Kidney epithelial cell (primary cell): ENCODE measurements around the gene NXPE3. TPM values are rescaled to one million over a fixed set of nuclear protein-coding genes. Genes with fewer than 3 reads are reported as not detected.

Source experiments
- DNase-seq: peaks from one replicate; pipeline ENCODE4 v3.0.0-alpha.2; 2010; ENCODE audit warnings: low read depth
- H3K27me3 ChIP-seq: 2 replicates; pipeline ENCODE4 v1.6.0; 2011; ENCODE audit warnings: low read length; ENCODE audit not compliant: control insufficient read depth, insufficient read depth
- H3K36me3 ChIP-seq: 2 replicates; pipeline ENCODE4 v1.5.1; 2011; ENCODE audit warnings: low read length; ENCODE audit not compliant: control insufficient read depth, insufficient read depth
- H3K4me3 ChIP-seq: 2 replicates; pipeline ENCODE4 v1.5.1; 2011; ENCODE audit warnings: low read depth, mild to moderate bottlenecking, control low read depth, low read length
- CTCF ChIP-seq: IDR thresholded peaks from 2 replicates; pipeline ENCODE4 v1.5.1; 2011; ENCODE audit warnings: mild to moderate bottlenecking, moderate library complexity, low read length, control low read depth, inconsistent platforms; ENCODE audit not compliant: insufficient read depth, poor library complexity, severe bottlenecking
- total RNA-seq: library from RNA; depleted of rRNA; stranded (reverse); fragments of >200 nt; gene quantifications from 2 replicates; pipeline ENCODE4 v1.2.3, GENCODE V29; 2015

Gene NXPE3
- total RNA-seq, 1 donor from 2014 or later: 13.6 TPM

GRCh38 chr3:101850246-101851051, 71.4 kb downstream of the NXPE3 start:
- Histone ChIP-seq H3K36me3 (peaks cover 4% of the 10 kb centered on the region), H3K4me3 (peak overlapping the region; percentile 96), H3K27me3 (no peaks in the 10 kb centered on the region)
- no peak for DNase-seq
- TF ChIP-seq CTCF: no peak

GRCh38 chr3:101851072-101851770, 72.2 kb downstream of the NXPE3 start:
- DNase-seq: no peak
- Histone ChIP-seq H3K36me3 (peaks cover 6% of the 10 kb centered on the region), H3K4me3 (peak overlapping the region; percentile 96), H3K27me3 (no peaks in the 10 kb centered on the region)
- TF ChIP-seq CTCF: no peak

- TF ChIP-seq CTCF: no peak
- no peak for DNase-seq
- no peaks in the 10 kb centered on the region for H3K27me3 ChIP-seq
- H3K36me3 ChIP-seq: peaks cover 6% of the 10 kb centered on the region
- H3K4me3 ChIP-seq: peak overlapping the region; percentile 96
These were observed 73.1 kb downstream of the NXPE3 start for GRCh38 chr3:101851850-101852714.

- Histone ChIP-seq H3K4me3 (peak overlapping the region; percentile 96), H3K27me3 (no peaks in the 10 kb centered on the region), H3K36me3 (peaks cover 8% of the 10 kb centered on the region)
- DNase-seq: no peak
- TF ChIP-seq CTCF: no peak
These were observed 74.2 kb downstream of the NXPE3 start for GRCh38 chr3:101852983-101853840.

- Histone ChIP-seq H3K27me3 (no peaks in the 10 kb centered on the region), H3K4me3 (peak overlapping the region; percentile 96), H3K36me3 (peaks cover 8% of the 10 kb centered on the region)
- TF ChIP-seq CTCF: no peak
- DNase-seq: no peak
These were observed 75.0 kb downstream of the NXPE3 start for GRCh38 chr3:101853982-101854381.
